GM19351 (cell line): Measurements from ENCODE around the gene GALNT8.
"Not testable (repeated sequence)": the region's sequence is repeated elsewhere in the genome, so short reads cannot be mapped to it uniquely, and the experiment has no call there.

Source experiments
- ATAC-seq: cut with Tn5 transposase; IDR thresholded peaks from one replicate; pipeline ENCODE4 v1.9.1; 2021; ENCODE audit warnings: mild to moderate bottlenecking, moderate library complexity; ENCODE audit not compliant: unreplicated experiment

Gene GALNT8, protein sequence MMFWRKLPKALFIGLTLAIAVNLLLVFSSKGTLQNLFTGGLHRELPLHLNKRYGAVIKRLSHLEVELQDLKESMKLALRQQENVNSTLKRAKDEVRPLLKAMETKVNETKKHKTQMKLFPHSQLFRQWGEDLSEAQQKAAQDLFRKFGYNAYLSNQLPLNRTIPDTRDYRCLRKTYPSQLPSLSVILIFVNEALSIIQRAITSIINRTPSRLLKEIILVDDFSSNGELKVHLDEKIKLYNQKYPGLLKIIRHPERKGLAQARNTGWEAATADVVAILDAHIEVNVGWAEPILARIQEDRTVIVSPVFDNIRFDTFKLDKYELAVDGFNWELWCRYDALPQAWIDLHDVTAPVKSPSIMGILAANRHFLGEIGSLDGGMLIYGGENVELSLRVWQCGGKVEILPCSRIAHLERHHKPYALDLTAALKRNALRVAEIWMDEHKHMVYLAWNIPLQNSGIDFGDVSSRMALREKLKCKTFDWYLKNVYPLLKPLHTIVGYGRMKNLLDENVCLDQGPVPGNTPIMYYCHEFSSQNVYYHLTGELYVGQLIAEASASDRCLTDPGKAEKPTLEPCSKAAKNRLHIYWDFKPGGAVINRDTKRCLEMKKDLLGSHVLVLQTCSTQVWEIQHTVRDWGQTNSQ

DNA sequence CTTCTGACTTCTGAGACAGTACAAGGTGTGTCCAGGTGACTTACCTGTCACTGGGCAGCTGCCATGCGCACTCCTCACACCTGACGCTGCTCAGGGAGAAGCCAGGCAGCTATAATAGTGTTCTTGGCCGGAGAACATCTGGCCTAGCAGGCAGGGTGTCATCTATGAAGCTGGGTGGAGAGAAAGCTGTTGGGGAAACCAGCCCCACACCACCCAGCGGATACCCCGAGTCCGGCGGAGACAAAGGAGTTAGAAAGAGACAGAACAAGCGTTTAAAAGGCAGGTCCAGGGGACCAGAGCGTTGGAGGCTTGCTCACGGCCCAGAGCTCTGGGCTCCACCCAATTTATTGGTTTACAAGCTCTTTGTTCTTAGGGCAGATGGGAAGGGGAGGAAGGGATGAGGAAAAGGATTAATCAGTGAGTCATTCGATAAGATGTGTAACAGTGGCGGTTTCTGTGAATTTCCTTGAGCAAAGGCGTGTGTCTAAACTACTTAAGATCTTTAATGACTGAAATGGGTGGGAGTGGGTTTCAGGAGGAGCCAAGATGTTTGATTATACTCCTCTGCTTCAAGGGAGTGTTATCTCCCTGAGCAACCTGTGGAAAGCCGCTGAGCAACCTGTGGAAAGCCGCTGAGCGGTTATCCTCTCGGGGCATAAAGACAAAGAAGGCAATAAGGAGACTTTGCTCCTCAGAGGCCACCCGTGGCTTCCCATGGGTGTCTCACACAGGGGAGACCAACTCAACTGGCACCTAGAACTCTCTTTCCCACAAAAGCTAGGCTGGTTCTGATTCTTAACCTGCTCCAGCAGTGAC lies at the start of gene GALNT8:
Gene GALNT8, plus strand, starts transcription at position 580 of the 816 bp plus-strand sequence. CDS start 278 bp downstream, outside the sequence.
- ATAC-seq: no peak

DNA sequence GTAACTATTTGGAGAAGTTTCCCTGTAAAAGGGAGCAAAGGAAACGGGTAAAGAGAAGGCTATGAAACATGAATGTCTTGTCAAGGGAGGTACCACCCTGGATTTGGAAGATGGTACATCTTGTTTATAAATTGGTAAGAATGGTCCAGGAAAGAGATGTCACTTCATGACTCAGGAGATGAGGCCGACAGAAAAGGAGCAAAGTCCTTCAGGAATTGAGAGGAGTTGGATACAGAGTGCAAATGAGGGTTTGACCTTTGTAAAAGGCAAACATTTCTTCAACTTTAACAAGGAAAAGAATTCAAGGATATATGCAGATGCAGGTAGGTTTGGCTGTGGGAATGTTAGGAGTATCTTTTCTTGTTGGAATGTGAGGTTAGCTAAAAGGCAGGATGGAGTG lies 40.5 kb upstream of the GALNT8 start:
- no peak for ATAC-seq

DNA sequence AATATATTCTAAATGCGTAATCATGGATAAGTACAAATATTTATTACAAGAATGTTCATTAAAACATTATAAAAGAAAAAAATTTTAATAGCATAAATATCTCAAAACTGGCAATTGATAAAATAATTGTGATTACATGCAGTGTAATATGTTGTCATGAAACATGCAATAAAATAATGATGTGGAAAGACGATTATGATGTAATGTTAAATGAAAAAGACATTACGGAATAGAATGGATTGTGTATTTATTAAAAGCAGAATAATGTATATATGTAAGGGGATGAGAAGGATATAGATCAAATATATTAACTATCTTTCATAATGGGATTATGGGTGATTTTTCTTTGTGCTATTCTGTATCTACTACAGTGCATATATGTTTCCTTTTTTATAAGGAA lies 38.5 kb upstream of the GALNT8 start:
- no peak for ATAC-seq

DNA sequence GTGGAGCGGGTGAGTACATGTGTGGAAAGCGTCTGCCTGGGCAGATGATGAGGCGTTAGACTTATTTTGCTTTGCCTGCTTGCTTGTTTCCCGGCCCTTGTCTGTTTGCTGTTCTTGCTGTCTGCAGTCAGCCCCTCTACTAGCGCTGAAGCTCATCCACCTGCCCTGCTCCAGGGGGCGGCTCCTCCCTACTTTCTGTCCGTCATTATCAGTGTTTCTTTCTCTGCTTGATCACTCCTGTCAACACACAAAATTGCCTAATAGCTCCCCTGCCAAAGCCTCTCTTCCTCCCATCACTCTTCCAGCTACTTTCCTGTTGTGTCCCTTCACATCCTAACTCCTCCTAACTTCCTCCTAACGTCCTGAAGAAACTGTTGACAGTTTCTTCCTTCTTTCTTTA lies 34.9 kb upstream of the GALNT8 start:
- no peak for ATAC-seq

DNA sequence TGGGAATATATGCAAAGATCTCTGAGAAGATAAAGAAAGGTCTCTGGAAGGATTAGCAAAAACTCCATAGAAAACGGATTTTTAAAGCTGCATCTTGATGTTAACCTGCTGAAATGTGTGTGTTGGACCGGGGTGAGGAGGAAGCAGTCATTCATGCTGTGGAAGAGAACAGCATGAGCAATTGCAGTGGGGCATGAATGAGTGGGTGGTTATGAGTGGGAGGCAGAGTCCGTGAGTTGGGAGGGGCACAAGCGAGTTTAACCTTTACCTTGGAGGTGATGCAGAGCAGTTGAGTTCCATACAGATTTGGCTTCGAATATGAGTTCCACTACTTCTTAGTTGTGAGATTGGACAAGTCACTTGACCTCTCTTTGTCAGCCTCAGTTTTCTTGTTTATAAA lies 29.4 kb upstream of the GALNT8 start:
- no peak for ATAC-seq

DNA sequence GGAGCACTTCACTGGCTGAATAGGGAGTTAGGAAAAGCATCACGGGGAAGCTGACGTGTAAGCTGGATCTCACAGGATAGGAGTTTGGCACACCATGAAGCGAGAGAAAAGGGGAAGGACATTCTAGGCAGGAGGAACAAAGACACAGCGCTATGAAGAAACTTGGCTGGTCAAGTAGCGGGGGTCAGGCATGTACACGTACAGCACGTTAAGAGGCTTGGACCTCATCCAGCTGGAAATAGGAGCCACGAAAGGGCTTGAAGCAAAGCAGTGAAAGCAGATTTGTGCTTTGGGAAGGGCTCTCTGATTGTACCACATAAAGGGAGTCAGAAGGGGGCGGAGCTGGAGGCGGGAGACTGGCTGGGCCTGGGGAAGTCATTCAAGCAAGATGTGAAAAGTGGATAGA lies 19.6 kb upstream of the GALNT8 start:
- no peak for ATAC-seq

DNA sequence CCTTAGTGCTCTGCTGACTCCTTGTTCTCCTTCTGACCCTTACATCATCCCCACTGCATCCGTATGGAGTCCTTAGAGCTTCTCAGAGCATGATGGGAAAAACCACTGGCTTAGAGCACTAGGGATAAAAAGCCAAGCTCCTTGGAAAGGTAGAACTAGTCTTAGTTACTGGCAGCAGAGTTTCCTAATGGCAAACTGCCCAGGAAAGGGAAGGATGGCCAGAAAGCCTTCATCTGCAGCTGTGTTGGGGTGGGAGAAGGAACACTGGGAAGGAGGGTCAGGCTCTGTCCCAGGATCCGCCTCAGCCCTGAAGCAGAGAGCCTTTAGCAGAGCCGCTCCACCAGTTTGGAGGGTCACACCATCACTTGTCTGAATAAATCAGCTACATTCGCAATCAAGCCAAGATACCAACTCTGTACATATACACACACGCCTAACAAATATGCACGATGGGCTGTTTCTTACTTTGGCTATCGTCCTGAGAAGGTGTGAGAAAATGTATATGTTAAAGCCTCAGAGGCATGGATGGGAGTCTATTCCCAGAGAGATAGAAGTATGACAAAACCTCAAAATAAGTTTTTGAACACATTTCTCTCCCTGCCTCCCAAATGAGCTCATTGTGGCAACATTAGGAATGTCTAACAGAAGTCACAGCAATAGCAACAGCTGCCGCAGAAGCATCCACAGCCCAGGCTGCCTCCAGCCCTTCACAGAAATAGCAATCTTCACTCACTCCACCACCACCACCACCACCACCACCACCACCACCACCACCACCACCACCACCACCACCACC lies 18.6 kb upstream of the GALNT8 start:
- ATAC-seq: no peak

DNA sequence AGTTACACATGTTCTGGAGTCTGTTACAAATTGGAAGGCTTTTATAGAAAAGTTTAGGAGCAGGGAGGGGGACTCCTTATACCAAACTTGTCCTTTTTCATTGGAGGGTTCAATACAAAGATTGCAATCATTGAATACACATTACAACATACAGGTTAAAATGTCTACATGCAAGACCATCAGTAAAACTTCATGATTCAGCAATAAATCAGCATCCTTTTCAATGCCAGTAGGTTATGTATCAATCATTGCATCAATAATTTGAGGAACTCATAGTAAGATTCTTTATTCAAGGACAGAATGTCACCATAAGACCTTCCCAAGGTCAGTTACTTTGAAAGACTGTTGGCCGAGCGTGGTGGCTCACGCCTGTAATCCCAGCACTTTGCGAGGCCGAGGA lies 16.5 kb upstream of the GALNT8 start:
- no peak for ATAC-seq

DNA sequence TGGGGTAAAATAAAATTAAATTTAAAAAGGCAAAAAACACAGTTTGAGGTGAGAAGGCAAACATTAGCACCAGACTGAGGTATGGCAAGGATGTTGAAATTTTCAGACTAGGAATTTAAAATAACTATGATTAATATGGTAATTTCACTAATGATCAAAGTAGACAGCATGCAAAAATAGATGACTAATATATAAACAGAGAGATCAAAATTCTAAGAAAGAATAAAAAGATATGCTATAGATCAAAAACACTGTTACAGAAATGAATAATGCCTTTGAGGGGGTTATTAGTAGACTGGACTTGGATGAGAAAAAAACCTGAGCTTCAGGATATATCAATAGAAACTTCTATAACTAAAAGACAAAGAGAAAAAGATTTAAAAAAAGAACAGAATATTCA lies 14.4 kb upstream of the GALNT8 start:
- no peak for ATAC-seq

DNA sequence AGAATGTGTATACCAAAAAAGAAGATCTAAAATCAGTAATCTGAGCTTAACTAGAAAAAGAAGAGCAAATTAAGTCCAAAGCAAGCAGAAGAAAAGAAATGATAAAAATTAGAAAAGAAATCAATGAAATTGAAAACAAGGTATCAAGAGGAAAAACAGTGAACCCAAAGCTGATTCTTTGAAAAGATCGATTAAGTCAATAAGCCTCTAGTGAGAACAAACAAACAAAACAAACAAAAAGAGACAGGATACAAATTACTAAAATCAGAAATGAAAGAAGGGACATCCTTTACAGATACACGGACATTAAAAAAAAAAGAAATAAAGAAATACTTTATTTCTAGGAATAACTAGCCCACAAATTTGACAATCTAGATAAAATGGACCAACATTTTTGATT lies 12.9 kb upstream of the GALNT8 start:
- ATAC-seq: no peak

DNA sequence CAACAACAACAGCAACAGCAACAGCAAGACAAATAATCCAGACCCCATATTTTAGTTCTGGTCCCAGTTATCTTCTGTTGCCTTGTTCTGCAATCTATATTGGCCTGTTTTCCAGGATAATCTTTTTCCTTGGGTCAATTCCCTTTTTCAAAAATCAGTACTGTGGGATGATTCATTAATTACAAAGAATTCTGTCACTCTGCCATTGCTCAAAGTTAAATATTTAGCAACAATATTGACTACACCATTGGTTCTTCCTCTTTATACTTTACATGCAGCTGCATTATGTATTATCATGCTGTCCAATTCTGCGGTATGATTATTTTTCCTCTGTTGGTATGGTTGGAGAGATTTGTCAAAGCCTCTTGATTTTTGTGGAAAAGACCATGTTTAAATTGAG lies 10.1 kb upstream of the GALNT8 start:
- ATAC-seq: no peak

DNA sequence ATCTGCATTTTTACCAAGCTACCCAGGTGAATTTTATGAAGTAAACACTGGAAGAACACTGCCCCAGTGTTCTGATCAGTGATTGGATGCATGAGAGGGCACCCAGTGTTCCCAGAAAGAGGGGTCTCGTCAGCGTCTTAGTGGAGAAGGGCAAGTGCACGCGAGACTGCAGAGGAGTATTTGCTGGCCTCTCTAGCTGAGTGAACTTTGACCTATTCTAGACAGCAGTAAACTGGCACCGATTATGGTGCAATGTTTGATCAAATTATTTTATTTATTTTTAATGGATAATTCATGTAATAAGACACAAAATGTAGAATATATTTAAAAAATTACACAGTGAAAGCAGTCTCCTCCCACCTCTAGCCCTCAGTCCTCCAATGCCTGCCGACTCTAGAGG lies 5.3 kb upstream of the GALNT8 start:
- no peak for ATAC-seq

DNA sequence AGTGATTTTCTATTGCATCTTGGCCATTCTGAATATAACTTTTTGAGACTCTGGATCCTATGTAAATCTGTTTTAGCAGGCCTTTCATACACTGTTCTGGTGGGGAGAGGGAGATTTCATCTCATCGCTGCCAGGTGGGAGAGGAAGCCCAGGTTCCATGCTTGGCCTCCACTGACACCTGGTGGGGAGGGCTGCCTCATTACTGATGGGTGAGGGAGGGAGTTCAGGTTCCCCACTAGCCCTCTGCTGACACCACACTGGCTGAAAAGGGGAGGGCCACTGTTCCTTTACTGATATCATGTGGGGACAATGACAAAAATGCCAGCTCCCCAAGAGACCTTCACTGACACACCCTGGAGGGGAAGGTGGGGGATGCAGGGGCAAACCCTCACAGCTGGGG lies 2.4 kb upstream of the GALNT8 start:
- no peak for ATAC-seq

DNA sequence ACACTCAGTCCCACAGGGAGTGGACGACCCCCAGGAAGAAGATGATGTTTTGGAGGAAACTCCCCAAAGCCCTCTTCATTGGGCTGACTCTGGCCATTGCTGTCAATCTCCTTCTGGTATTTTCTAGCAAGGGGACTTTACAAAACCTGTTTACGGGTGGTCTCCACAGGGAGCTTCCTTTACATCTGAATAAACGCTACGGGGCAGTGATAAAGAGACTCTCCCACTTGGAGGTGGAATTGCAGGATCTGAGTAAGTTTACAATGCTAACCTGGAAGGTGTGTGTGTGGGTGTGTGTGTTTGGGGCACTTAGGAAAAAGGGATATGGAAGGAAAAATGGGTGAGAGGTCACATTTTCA lies 416 bp downstream of the GALNT8 start:
- ATAC-seq: no peak

DNA sequence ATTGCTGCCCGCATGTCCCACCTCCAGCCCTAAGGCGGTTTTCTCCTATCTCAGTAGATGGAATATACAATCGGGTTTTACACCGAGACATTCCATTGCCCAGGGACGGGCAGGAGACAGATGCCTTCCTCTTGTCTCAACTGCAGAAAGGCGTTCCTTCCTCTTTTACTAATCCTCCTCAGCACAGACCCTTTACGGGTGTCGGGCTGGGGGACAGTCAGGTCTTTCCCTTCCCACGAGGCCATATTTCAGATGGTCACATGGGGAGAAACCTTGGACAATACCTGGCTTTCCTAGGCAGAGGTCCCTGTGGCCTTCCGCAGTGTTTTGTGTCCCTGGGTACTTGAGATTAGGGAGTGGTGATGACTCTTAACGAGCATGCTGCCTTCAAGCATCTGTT lies 1.4 kb downstream of the GALNT8 start:
- ATAC-seq: not testable (repeated sequence)

DNA sequence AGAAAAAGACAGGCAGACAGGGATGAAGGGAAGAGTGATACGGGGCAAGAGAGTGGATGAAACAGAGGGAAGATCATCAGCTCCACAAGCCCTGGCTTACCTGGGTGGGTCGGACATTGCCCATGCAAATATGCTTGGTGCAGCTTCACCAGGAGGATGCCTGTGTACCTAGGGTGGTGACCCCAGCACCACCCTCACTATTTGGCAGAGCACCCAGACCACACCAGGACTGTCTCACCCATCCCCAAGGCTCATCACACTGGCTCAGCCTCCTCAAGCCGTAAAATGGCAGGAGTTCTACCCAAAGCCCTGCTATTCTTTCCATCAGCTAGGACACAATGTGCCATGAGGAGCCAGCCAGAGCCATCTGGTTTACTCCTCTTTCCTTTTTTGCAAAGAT lies 3.0 kb downstream of the GALNT8 start:
- ATAC-seq: no peak

DNA sequence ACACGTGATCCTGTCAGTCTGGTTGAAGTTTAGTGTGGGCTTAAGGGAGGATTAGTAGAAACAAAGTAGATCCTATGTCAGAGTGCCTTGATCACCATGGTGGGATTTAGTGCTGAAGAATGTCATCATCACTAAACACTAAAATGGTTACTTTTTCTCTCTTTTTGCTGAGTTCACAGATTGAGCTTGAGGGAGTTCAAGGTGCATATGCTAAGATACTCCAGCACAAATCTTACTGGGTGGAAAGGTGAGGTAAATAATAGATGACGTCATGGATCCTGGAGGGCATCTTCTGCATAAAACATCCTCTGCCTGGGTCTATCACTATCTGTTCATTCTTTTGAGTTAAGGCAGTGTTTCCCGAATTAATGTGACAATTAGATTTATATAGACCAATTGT lies 4.9 kb downstream of the GALNT8 start:
- ATAC-seq: no peak

DNA sequence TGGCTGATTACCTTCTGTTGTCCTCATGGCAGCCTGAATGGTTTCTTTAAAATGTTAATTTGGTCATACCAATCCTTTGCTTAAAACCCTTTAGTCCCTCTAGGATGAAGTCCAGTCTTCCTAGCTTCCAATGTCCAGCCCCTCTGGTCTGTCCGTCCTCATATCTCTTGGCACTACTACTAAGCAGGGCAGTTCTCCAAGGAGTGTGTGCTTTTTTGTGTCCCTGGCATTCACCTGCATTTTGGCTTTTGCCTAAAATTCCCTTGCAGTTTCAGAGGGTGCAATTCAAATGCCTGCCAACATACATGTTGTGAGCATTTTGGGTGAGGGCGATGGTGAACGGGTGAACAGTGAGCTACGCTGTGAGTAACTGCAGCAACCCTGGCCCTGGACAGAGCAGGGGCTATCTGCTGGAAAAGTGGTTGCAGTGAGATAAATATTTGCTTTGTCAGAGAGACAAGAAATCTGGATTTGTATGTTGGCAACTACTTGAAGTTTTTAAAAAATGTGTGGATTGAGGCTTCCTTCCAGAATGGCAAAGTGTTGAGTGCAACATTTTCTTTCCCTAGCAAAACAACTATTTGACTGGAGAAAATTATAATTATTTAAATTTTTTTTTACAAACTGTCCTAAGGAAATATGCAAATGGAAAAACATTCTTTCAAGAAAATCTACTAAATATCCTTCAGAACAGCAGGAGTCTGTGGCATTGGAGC lies 14.6 kb downstream of the GALNT8 start:
- no peak for ATAC-seq

DNA sequence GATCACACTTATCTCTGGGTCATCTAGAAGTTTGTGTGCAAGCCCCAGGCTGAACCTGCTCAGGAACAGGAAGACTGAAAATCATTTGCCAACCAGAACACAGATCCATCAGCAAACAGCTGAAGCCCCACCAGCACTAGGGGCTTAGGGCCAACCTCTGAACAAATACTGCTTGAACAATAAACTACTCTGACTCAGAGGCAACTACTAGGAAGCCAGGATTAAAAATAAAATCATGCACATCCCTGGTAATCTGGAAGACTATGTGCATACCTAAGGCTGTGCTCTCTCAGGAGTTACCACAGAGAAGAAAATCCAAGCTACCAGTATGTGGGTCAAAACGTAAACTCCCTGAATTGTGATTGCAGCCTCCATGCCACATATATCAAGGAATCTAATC lies 15.9 kb downstream of the GALNT8 start:
- no peak for ATAC-seq

DNA sequence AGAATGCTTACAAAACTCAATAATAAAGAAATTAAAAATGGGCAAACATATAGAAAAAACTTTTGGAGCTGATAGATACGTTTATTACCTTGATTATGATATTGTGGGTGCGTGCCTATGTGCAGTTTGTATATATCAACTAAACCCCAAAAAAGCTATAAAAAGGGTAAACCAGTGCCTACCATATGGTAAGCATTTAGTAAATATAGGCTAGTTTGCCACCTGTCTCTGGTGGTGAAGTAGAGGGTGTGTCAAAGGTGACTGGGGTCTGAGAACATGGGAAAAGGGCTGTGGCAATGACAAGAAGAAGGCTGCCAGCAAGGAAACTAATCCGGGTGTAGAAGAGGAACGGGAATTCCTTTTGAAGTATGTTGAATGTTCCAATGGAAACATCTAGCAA lies 18.3 kb downstream of the GALNT8 start:
- no peak for ATAC-seq
